Ureter (tissue), 1 donor: ENCODE results near the gene RIMS4. TPM values are rescaled to one million over a fixed set of nuclear protein-coding genes. Genes with fewer than 3 reads are reported as not detected.

Experiments
- DNase-seq: peaks from one replicate; pipeline ENCODE4 v3.0.0-alpha.2; 2020; ENCODE audit warnings: low spot score
- total RNA-seq: library from RNA; stranded (reverse); gene quantifications from one replicate; pipeline ENCODE4 v1.2.4, GENCODE V29; 2023
- donor health status: DM: yes; HTN: yes; CAD: no.

The RIMS4 gene
- total RNA-seq, 1 donor from 2014 or later = 0.44 TPM

- DNase-seq = no peak
These were observed 67.9 kb downstream of the RIMS4 start for GRCh38 chr20:44742304-44743079.

- DNase-seq = no peak
These were observed 70.4 kb downstream of the RIMS4 start for GRCh38 chr20:44739942-44740341.

DNA sequence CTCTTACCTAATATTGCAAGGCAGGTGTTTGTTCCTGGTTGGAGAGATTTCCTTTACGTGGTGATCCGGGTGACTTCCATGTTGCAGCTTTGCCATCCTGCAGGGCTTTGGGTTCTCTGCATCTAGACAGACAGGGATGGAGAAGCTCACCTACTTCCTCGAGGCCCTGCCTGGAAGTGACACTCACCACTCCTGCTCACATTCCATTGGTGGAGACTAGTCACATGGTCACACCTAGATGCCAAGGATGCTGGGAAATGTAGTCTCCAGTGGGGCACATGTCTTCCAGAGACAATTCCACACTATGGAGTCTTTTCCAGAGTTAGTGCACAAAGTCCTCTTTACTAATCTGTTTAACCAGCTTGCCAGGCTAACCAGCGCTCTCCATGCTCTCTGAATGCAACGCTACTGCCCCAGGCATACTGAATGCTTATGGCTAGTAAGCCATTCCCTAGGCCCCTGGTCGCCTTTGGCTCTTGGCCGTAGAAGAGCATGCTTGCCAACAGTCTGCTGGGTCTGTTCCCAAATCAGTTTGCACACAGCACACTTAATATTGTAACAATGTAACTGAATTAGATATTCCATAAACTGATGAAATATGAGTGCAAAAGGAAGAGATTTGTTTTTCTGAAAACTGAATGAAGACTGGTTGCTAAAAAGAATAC lies 71.4 kb downstream of the RIMS4 start:
- DNase-seq = peak; percentile 65

GRCh38 chr20:44737116-44737515 lies 73.2 kb downstream of the RIMS4 start:
- no peak for DNase-seq

GRCh38 chr20:44736170-44737021 lies 74.0 kb downstream of the RIMS4 start:
- no peak for DNase-seq

GRCh38 chr20:44735816-44736169 lies 74.6 kb downstream of the RIMS4 start:
- DNase-seq = no peak

GRCh38 chr20:44734938-44735337 lies 75.4 kb downstream of the RIMS4 start:
- DNase-seq = no peak

GRCh38 chr20:44733341-44734069 lies 76.8 kb downstream of the RIMS4 start:
- DNase-seq = peak; percentile 73

DNA sequence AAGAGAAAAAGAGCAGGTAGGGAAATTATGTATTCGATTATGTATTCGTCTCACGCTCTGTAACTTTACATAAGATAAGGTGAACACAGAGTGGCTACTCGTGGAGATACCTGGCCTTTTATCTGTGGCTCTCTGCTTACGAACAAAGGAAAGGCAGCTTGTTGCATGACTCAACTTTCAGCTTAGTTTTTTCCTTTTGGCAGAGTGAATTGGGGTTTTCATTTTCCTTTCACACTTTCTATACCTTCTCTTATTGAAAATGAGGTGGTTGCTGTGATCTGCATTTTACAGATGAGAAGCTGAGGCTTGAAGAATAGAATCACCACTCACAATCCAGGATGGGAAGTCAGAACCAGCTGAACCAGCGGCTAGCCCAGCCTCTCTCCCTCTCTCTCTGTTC lies 78.0 kb downstream of the RIMS4 start:
- DNase-seq = no peak

GRCh38 chr20:44731657-44732056 lies 78.7 kb downstream of the RIMS4 start:
- DNase-seq = no peak

DNA sequence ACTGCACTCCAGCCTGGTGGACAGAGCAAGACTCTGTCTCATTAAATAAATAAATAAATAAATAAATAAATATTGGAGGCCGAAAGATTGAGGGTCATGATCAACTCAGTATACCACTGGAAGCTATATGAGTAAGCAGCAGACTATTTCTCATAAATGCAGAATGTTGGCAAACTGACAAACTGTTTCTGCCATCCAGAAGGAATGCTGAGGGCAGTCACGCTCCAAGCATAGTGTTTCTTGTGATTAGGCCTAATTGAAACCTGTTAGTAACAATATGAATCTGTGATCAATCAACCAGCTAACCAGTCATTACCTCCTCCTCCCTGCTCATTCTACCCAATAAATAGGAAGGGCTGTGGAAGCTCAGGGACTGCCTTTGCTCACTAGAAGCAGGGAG lies 79.9 kb downstream of the RIMS4 start:
- DNase-seq = no peak

- peak; percentile 76 for DNase-seq
These were observed 81.4 kb downstream of the RIMS4 start for GRCh38 chr20:44728801-44729443.

GRCh38 chr20:44727651-44728050 lies 82.7 kb downstream of the RIMS4 start:
- no peak for DNase-seq

DNA sequence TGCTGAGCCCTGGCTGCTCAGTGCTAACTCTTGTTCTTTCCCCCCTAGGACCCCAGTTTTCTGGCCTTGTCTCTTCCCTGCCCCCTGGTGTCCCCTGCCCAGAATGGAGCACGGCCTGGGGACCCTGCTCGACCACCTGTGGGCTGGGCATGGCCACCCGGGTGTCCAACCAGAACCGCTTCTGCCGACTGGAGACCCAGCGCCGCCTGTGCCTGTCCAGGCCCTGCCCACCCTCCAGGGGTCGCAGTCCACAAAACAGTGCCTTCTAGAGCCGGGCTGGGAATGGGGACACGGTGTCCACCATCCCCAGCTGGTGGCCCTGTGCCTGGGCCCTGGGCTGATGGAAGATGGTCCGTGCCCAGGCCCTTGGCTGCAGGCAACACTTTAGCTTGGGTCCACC lies 83.3 kb downstream of the RIMS4 start:
- no peak for DNase-seq

- DNase-seq = no peak
These were observed 84.5 kb downstream of the RIMS4 start for GRCh38 chr20:44725837-44726236.

DNA sequence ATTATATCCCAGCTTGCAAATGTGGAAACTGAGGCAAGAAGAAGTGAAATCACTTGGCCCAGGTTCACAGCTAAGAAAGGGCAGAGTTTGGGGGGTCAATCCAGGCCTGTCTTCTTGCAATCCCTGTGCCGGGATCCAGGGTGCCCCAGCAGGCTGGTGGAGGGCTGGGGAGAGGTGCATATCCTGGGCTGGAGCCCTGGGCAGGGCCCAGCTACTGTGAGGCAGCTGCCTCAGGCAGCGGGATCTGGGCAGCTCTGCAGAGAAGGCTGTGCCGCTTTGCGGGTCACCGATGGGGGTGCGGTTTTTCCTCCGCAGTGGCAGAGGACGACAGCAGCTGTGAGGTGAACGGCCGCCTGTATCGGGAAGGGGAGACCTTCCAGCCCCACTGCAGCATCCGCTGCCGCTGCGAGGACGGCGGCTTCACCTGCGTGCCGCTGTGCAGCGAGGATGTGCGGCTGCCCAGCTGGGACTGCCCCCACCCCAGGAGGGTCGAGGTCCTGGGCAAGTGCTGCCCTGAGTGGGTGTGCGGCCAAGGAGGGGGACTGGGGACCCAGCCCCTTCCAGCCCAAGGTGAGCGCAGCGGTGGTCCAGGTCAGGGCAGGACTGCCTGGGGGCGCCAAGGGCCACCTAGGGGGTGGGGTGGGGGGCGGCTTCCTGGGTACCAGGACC lies 85.8 kb downstream of the RIMS4 start:
- no peak for DNase-seq

DNA sequence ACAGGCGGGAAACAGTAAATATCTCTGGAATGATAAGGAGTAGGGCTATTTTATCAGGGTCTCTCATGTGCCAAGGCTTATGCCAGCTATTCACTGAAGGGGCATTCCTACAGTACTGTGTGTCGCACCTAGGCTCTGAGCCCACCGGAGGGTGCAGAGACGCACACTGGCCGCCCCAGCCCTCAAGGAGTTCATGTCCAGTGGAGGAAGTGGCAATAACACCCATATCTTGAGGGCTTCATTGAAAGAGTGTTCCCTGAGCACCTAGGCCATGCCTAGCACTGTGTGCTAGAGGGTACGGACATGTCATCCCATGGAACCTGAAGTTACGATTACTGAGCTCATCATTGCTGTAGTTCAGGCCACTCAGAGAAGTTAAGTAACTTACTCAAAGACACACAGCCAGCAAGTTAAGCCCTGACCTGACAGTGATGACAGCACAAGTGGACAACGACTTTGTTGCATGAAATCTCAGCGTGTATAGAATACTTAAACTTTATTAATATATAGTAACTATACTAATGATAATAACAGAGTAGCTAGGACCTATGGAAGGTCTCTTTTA lies 86.5 kb downstream of the RIMS4 start:
- no peak for DNase-seq

DNA sequence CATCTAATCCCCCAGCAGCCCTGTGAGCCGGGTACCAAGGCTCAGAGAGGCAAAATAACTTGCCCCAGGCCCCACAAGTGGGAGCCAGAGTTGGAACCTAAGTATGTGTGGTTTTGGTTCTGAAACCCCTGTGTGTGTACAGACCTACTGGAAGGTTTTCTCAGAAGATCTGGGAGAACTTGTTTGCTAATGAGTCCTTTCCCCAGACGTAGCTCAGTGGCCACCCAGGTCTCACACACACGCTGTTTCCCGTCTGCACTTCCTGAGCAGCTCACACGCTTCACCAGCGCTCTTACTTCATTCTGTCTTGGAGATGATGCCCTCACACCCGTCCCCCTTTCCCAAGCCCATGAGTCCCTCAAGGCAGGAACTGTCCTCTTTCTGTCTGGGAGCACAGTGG lies 87.0 kb downstream of the RIMS4 start:
- DNase-seq = no peak

GRCh38 chr20:44722990-44723389 lies 87.4 kb downstream of the RIMS4 start:
- no peak for DNase-seq

DNA sequence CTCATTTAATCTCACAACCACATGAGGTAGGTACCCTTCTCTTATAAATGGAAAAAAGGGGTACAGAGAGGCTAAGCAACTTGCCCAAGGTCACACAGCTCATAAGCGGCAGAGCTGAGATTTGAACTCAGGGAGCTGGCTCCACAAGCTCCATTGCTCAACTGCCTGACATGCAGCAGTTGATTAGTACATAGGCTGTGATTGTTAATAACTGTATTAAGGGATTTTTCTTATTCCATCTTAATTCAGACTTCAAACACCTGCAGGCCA lies 88.6 kb downstream of the RIMS4 start:
- no peak for DNase-seq
